ENCODE results near the gene HAL. TPM values are rescaled to one million over a fixed set of nuclear protein-coding genes. Genes with fewer than 3 reads are reported as not detected.

The HAL gene
- total RNA-seq, 1 donor, result 0.36 TPM

Other genes with a start within 250 kb of the HAL start
- gene NTN4, start 205.6 kb downstream of the HAL start, total RNA-seq, result 45.1 and 47.8 TPM in 2 replicates
- gene SNRPF, start 137.4 kb downstream of the HAL start, total RNA-seq, result 6.2 and 6.8 TPM in 2 replicates
- under 0.01 TPM in 2 replicates for gene CCDC38, start 53.7 kb downstream of the HAL start, total RNA-seq
- 0.29 and 0.36 TPM in 2 replicates for gene AMDHD1, start 53.0 kb downstream of the HAL start, total RNA-seq
- 73.8 and 83.4 TPM in 2 replicates for gene LTA4H, start 39.2 kb upstream of the HAL start, total RNA-seq
- 27.5 and 30.1 TPM in 2 replicates for gene ELK3, start 198.0 kb upstream of the HAL start, total RNA-seq